AG08395 (cell line): ENCODE data around the gene IRF7.

Experiments
- DNase-seq: peaks from one replicate; pipeline ENCODE4 v3.0.0; 2012; ENCODE audit warnings: mixed read lengths, low spot score

IRF7 gene

DNA sequence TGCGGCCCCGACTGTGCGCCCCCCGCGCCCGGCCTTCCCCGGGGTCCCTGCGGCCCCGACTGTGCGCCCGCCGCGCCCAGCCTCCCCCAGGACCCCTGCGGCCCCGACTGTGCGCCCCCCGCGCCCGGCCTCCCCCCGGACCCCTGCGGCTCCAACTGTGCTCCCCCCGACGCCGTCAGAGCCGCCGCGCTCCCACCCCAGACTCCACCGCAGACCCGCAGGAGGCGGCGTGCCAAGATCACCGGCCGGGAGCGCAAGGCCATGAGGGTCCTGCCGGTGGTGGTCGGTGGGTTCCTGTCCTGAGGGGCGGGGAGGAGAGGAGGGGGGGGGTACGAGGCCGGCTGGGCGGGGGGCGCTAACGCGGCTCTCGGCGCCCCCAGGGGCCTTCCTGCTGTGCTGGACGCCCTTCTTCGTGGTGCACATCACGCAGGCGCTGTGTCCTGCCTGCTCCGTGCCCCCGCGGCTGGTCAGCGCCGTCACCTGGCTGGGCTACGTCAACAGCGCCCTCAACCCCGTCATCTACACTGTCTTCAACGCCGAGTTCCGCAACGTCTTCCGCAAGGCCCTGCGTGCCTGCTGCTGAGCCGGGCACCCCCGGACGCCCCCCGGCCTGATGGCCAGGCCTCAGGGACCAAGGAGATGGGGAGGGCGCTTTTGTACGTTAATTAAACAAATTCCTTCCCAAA is 24.4 kb upstream of the IRF7 start:
- no peak for DNase-seq

DNA sequence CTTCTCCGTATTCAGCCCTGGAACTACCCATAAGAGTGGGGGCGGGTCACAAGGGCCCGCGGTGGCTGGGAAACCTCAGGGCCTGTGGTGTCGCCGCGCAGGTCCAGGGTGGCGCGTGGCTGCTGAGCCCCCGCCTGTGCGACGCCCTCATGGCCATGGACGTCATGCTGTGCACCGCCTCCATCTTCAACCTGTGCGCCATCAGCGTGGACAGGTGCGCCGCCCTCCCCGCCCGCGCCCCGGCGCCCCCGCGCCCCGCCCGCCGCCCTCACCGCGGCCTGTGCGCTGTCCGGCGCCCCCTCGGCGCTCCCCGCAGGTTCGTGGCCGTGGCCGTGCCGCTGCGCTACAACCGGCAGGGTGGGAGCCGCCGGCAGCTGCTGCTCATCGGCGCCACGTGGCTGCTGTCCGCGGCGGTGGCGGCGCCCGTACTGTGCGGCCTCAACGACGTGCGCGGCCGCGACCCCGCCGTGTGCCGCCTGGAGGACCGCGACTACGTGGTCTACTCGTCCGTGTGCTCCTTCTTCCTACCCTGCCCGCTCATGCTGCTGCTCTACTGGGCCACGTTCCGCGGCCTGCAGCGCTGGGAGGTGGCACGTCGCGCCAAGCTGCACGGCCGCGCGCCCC is 23.7 kb upstream of the IRF7 start:
- no peak for DNase-seq

DNA sequence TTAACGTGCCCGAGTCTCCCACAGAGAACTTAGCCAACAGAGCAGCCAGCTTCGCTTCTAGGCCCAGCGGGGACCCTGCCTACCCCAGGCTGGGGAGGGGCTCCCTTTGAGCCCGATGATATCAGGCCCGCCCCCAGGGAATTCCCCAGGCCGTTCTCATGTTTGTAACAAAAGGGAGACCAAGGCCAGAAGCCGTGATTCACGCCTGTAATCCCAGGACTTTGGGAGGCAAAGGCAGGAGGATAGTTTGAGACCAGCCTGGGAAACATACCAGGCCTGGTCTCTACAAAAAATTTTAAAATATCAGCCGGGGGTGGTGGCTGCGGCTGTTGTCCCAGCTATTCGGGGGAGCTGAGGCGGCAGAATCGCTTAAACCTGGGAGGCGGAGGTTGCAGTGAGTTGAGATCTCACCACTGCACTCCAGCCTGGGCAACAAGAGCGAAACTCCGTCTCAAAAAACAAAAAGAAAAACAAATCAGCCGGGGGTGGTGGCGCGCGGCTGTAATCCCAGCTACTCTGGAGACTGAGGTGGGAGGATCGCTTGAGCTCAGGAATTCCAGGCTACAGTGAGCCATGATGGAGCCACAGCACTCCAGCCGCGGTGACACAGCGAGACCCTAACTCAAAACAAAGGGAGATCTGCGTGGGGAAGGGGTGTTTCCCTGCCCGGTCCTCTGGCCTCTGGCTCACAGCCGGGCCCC is 23.0 kb upstream of the IRF7 start:
- no peak for DNase-seq

GRCh38 chr11:637593-638521 is 22.1 kb upstream of the IRF7 start:
- DNase-seq = no peak

DNA sequence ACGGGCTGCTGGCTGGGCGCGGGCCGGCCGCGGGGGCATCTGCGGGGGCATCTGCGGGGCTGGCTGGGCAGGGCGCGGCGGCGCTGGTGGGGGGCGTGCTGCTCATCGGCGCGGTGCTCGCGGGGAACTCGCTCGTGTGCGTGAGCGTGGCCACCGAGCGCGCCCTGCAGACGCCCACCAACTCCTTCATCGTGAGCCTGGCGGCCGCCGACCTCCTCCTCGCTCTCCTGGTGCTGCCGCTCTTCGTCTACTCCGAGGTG is 21.5 kb upstream of the IRF7 start:
- DNase-seq = no peak

- peak; percentile 67 for DNase-seq
These were observed 21.0 kb upstream of the IRF7 start, which contains the start of gene DRD4 for GRCh38 chr11:636511-637332. TSS of gene DRD4 (plus strand) at chr11:637269. CDS start at chr11:637305, 36 bp downstream.

GRCh38 chr11:635945-636510 is 20.3 kb upstream of the IRF7 start:
- no peak for DNase-seq

GRCh38 chr11:630871-631270 is 15.1 kb upstream of the IRF7 start:
- DNase-seq = no peak

GRCh38 chr11:629237-629583 is 13.5 kb upstream of the IRF7 start:
- no peak for DNase-seq

DNA sequence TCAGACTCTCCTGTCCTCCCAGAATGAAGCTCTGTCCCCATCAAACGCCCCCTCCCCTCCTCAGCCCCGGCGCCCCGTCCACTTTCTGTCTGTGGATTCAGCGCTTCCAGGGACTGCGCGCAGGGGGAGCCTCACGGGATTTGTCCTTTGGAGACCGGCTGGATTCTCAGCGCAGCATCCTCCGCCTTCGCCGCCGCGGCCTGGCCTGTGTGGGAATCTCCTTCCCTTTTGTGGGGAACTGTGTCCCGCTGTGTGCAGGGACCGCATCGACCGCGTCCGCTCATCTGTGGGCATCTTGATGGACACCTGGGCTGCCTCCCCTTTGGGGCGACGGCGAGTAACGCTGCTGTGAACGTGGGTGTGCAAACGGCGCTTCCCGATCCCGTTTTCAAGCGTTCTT is 12.3 kb upstream of the IRF7 start:
- no peak for DNase-seq

DNA sequence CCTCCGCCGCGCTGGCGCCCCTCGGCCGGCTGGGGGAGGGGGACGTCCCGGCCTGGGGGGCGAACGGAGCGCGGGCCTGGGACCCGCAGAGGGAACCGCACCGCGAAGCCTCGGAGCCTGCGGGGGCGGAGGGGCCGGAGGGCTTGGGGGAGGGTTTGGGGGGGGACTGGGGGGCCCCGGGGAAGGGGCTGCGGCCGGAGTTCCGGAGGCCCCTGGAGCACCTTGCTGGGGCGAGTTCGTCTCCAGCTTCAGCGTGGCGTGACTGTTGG is 11.5 kb upstream of the IRF7 start:
- DNase-seq = no peak

- DNase-seq = no peak
These were observed 10.9 kb upstream of the IRF7 start, which contains the start of gene SCT for GRCh38 chr11:626475-627307. TSS of gene SCT (minus strand) at chr11:627181. CDS start at chr11:627143, 38 bp downstream.

DNA sequence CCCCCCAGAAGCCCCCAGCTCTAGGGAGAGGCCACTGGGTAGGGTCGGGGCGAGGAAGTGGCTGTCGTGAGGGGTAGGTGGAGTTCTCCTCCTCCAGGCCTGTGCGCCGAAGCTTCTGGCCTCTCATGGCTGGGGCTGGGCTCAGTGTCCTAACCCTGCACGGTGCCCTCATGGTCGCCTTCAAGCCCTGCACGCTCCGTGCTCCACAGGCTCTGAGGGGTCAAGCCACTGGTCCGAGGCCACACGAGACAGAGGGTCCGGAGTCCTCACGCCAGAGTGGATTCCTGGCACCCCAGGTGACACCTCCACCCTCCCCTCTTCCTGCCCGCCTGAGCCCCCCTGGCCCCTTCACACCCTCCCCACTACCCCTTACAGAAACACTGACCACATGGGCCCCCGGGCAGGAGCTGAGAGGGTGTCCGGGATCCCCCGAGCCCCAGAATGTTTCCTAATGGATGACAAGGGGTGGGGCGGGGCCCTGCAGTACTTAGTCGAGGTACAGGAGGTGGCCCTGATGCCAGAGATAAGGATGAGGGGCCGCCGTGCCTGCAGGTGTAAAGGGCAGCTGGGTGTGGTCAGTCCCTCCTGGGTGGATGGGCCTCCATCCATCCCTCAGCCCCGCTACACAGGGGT is 10.0 kb upstream of the IRF7 start:
- DNase-seq = no peak

DNA sequence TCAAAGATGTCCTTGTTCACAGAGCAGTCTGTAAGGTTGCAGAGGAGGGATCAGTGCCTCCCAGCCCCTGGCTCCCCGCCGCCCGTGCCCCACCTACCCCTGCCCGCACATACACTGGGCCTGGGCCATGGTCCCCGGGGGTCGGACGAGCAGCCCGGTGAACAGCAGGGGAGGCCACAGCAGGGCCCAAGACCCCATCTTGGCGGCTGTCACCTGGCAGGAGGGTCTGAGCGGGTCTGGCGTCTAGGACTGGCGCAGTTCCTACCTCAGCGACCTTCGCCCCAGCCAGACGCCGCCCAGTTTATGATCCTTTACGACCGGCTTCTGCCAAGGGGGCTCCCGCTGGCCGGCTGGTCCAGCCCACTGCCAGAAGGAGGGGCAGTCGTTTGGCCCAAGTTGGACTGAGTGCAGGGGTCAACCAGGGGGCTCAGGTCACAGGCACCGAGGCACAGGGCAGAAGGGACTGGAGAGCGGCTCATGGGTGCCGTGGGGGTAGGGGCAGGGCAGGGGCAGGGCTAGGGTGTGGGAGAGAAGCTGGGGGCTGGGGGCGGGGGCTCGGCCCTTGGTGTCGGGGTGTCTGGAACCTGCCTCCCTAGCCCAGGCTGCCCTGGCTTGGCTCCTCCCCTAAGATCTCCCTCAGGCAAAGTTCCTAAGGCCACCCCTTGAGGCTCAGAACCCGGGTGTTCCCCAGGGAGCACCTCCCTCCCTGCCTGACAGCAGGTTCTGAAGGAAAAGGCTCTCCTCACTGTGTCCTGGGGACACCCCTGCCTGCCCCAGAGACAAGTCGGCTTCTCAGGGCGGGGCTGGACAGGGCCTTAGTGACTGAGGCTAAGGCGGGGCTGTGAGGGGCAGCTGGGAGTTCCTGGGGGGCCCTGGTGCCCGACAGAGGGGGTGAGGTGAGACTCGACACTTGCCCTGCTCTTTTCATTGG is 9.2 kb upstream of the IRF7 start, which contains the start of gene CDHR5:
TSS of gene CDHR5 (minus strand) at position 251 of the 931 bp plus-strand sequence. CDS start at position 198, 53 bp downstream.
- no peak for DNase-seq

- DNase-seq = peak; percentile 47
These were observed 8.4 kb upstream of the IRF7 start for GRCh38 chr11:623999-624704.

DNA sequence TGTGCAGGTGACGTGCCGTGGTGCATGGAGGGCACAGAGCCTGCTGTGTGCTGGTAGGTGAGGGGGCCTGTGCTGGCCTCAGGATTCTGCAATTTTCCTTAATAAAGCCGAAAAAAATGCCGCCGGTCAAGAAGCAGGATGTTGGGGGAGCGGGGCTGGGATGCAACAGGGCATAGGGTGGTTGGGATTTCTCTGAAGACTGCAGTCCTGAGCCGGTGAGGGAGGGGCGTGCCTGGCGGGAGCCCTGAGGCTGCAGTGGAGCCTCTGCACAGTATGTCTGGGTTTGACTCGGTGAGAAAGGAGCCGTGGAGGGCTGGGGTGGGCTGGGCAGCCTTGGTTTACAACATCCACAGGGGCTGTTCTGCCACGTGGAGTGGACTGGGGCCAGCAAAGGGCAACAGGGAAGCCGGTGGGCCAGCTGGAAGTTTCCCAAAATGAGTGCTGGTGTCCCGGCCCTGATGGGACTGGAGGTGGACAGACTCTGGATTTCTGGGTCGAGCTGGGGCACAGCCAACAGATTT is 7.7 kb upstream of the IRF7 start:
- DNase-seq = no peak

GRCh38 chr11:621838-622237 is 6.1 kb upstream of the IRF7 start:
- no peak for DNase-seq
